ENCODE results near the gene CTNND2. TPM values are rescaled to one million over a fixed set of nuclear protein-coding genes. Genes with fewer than 3 reads are reported as not detected.

The CTNND2 gene
- total RNA-seq, 1 donor, result not detected

GRCh38 chr5:11064763-11065450 lies 839.3 kb downstream of the CTNND2 start:
- DNase-seq (ENCODE audit: low read depth in 2 of 3, low spot score in 2 of 3), result no peak

GRCh38 chr5:11062397-11062796 lies 841.8 kb downstream of the CTNND2 start:
- no peak for DNase-seq (ENCODE audit: low read depth in 2 of 3, low spot score in 2 of 3)

GRCh38 chr5:11056560-11056959 lies 847.7 kb downstream of the CTNND2 start:
- no peak for DNase-seq (ENCODE audit: low read depth in 2 of 3, low spot score in 2 of 3)

GRCh38 chr5:11054014-11054413 lies 850.2 kb downstream of the CTNND2 start:
- DNase-seq (ENCODE audit: low read depth in 2 of 3, low spot score in 2 of 3), result no peak

GRCh38 chr5:11052871-11053270 lies 851.4 kb downstream of the CTNND2 start:
- no peak for DNase-seq (ENCODE audit: low read depth in 2 of 3, low spot score in 2 of 3)

- DNase-seq (ENCODE audit: low read depth in 2 of 3, low spot score in 2 of 3), result peak in 2 of 3 donors; percentile 5 to 18
These were observed 853.5 kb downstream of the CTNND2 start for GRCh38 chr5:11050596-11051304.

GRCh38 chr5:11048760-11049159 lies 855.5 kb downstream of the CTNND2 start:
- DNase-seq (ENCODE audit: low read depth in 2 of 3, low spot score in 2 of 3), result peak in 1 of 3 donors; percentile 13

- no peak for DNase-seq (ENCODE audit: low read depth in 2 of 3, low spot score in 2 of 3)
These were observed 856.6 kb downstream of the CTNND2 start for GRCh38 chr5:11047625-11048024.

- DNase-seq (ENCODE audit: low read depth in 2 of 3, low spot score in 2 of 3), result no peak
These were observed 857.2 kb downstream of the CTNND2 start for GRCh38 chr5:11047030-11047429.

- DNase-seq (ENCODE audit: low read depth in 2 of 3, low spot score in 2 of 3), result no peak
These were observed 858.1 kb downstream of the CTNND2 start for GRCh38 chr5:11046160-11046559.

GRCh38 chr5:11045411-11045810 lies 858.8 kb downstream of the CTNND2 start:
- DNase-seq (ENCODE audit: low read depth in 2 of 3, low spot score in 2 of 3), result no peak

- DNase-seq (ENCODE audit: low read depth in 2 of 3, low spot score in 2 of 3), result no peak
These were observed 859.7 kb downstream of the CTNND2 start for GRCh38 chr5:11044581-11044980.

GRCh38 chr5:11043881-11044280 lies 860.4 kb downstream of the CTNND2 start:
- DNase-seq (ENCODE audit: low read depth in 2 of 3, low spot score in 2 of 3), result no peak

- no peak for DNase-seq (ENCODE audit: low read depth in 2 of 3, low spot score in 2 of 3)
These were observed 863.9 kb downstream of the CTNND2 start for GRCh38 chr5:11040345-11040744.

- DNase-seq (ENCODE audit: low read depth in 2 of 3, low spot score in 2 of 3), result no peak
These were observed 865.5 kb downstream of the CTNND2 start for GRCh38 chr5:11038772-11039171.

- DNase-seq (ENCODE audit: low read depth in 2 of 3, low spot score in 2 of 3), result no peak
These were observed 866.3 kb downstream of the CTNND2 start for GRCh38 chr5:11037941-11038340.

- no peak for DNase-seq (ENCODE audit: low read depth in 2 of 3, low spot score in 2 of 3)
These were observed 867.2 kb downstream of the CTNND2 start for GRCh38 chr5:11037080-11037479.

GRCh38 chr5:11030671-11031070 lies 873.6 kb downstream of the CTNND2 start:
- no peak for DNase-seq (ENCODE audit: low read depth in 2 of 3, low spot score in 2 of 3)

GRCh38 chr5:11027660-11028059 lies 876.6 kb downstream of the CTNND2 start:
- no peak for DNase-seq (ENCODE audit: low read depth in 2 of 3, low spot score in 2 of 3)

GRCh38 chr5:11026543-11026942 lies 877.7 kb downstream of the CTNND2 start:
- DNase-seq (ENCODE audit: low read depth in 2 of 3, low spot score in 2 of 3), result no peak

- no peak for DNase-seq (ENCODE audit: low read depth in 2 of 3, low spot score in 2 of 3)
These were observed 880.3 kb downstream of the CTNND2 start for GRCh38 chr5:11023945-11024344.

- DNase-seq (ENCODE audit: low read depth in 2 of 3, low spot score in 2 of 3), result no peak
These were observed 890.5 kb downstream of the CTNND2 start for GRCh38 chr5:11013793-11014192.

Measured in hematopoietic multipotent progenitor cell (in vitro differentiated cells).